ENCODE data around the gene STX18. TPM values are rescaled to one million over a fixed set of nuclear protein-coding genes. Genes with fewer than 3 reads are reported as not detected.

The STX18 gene
- total RNA-seq, 2 donors from 2014 or later: 13.3 to 26.6 TPM

DNA sequence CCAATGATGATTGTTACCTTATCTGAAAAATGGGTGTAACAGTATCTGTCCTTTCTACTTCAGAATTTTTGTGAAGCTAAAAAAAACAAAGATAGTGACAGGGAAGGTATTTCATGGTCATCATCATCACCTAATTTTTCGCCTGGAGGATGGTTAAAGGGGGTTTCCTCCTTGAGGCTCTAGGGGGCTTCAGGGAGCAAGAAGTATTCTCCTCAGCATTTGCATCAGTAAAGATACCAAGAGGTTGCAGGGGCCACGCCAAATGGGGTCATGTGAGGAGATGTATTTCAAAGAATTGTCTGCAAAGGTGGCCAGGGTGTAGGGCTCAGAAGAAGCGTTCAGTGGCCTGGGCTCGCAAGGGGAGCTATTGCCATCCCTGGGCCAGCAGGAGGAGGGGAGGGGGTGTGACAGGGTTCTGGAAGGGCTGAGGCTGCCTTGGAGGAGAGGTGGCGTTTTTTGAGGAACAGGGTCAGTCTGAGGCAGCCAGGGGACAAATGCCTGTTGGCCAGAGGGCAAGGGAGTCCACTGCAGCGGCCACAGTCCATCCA lies 162.2 kb downstream of the STX18 start:
- H3K9me3 Mint-ChIP-seq: peaks cover 0 to 4% of the 10 kb centered on the region in 2 donors
- no peak for DNase-seq (ENCODE audit: low spot score in 2 of 2)
- no peak overlapping the region for H3K27ac Mint-ChIP-seq
- peaks cover 0 to 4% of the 10 kb centered on the region in 2 donors for H3K36me3 Mint-ChIP-seq
- no peak for ATAC-seq

DNA sequence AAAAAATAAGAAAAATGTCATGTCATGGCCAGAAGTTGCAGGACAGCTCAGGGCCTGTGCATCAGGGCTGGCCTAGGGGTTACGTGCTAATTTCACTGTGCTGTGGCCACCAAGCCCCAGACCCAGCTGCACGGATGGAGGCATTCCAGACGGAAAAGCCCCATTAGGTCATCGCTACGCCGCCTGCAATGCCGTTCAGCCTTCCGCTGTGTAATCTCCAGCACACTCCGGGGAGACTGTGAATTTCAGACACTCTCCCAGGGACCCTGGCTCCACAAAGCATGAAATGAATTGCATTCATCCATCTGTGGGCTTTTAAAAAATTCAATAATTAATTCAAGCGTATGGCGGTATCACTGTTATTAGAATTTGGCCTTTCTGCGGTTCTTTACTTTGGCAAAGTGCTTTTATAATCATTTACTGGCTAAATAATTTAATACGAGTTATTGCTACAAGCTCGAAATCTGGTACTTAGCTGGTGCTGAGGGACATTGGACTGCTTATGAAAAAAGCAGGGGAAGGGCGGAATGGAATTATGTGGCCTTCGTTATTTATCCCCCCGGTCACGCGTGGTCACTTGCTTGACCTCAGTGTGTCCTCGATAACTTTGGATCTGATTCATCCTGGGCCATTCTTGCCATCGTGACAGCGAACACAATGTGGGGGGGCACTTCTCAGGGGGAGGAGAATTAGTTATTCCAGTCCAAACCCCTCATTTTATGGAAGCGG lies 164.0 kb downstream of the STX18 start:
- Mint-ChIP-seq H3K36me3 (peaks cover 0 to 8% of the 10 kb centered on the region in 2 donors), H3K27ac (no peak overlapping the region), H3K9me3 (peaks cover 0 to 8% of the 10 kb centered on the region in 2 donors)
- DNase-seq (ENCODE audit: low spot score in 2 of 2): no peak
- no peak for ATAC-seq

DNA sequence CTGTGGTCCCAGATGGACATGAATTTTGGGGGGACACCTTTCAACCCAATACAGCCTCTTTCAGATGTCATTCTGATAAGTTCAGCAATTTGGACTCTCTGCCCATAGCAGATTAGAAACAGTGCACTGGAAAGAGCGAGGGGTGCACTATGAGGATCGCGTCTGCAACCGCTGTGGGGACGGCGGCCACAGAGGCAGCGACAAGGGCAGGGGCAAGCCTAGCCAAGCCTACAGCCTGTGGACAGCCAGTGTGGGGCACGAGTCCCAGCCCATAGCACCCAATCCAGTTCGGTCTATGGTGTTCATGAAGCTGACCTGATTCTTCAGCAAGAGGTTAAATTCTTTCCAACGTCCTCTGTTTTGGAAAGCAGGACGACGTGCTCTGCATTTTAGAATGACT lies 164.7 kb downstream of the STX18 start:
- Mint-ChIP-seq H3K9me3 (peaks cover 0 to 8% of the 10 kb centered on the region in 2 donors), H3K36me3 (peaks cover 0 to 8% of the 10 kb centered on the region in 2 donors), H3K27ac (no peak overlapping the region)
- ATAC-seq (no peak), DNase-seq (ENCODE audit: low spot score in 2 of 2) (no peak)

DNA sequence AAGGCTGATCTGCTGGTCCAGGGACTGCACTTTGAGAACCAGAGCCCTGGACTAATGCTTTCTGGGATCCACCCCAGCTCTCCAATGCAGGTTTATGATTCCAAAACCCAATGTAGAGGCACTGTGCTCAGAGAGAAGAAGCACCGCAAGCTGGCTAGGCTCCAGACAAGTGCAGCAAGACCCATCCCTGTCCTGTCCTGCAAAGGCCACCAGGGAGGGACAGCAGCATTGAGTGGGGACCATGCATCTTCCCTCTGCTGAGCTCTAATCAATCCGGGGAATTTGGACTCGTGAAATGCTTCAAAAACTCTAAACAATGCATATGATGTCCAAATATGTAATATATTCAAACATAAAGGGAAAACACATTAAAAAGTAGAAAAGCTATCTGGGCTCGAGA lies 165.8 kb downstream of the STX18 start:
- DNase-seq (ENCODE audit: low spot score in 2 of 2) (no peak), ATAC-seq (no peak)
- H3K27ac Mint-ChIP-seq: no peak overlapping the region
- H3K36me3 Mint-ChIP-seq: peaks cover 0 to 8% of the 10 kb centered on the region in 2 donors
- peaks cover 0 to 8% of the 10 kb centered on the region in 2 donors for H3K9me3 Mint-ChIP-seq

DNA sequence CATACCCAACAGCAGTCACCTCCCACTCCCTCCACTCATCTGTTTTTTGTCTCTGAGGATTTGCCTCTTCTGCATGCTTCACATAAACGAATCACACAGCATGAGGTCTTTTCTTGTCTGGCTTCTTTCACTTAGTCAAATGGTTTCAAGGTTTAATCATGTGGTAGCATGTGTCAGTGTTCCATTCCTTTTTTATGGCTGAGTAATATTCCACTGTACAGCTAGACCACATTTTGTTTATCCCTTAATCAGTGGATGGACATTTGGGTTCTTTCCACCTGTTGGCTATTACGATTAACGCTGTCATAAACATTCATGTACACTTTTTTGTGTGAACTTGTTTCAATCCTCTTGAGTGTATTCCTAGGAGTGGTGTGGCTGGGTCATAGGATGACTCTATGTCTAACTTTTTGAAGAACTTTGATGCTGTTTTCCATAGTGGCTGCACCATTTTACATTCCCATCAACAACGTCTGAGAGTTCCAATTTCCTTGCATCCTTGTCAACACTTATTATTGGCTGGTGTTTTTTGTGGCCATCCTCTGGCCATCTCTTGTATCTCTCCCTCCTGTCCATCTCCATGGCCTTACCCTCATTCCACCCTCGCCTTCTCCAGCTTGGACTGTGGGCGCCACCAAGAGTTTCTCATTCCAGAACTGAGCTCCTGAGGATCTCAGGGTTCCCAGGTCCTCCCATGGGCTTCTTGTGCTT lies 167.3 kb downstream of the STX18 start:
- ATAC-seq (no peak), DNase-seq (ENCODE audit: low spot score in 2 of 2) (no peak)
- Mint-ChIP-seq H3K27ac (no peak overlapping the region), H3K36me3 (peaks cover 0 to 8% of the 10 kb centered on the region in 2 donors), H3K9me3 (peaks cover 0 to 8% of the 10 kb centered on the region in 2 donors)

Other genes starting within 250 kb of the STX18 start
- under 1 TPM; 0.25 to 0.91 TPM for gene NSG1, start 154.9 kb downstream of the STX18 start, total RNA-seq